Muscle of arm (tissue), 12 donors: ENCODE results near the gene NHLRC4. TPM values are rescaled to one million over a fixed set of nuclear protein-coding genes. Genes with fewer than 3 reads are reported as not detected.
"Not testable (repeated sequence)": the region's sequence is repeated elsewhere in the genome, so short reads cannot be mapped to it uniquely, and the experiment has no call there.

Experiments
- DNase-seq: peaks from one replicate; pipeline ENCODE4 v3.0.0-alpha.2; 2013
- polyA plus RNA-seq, 12 donors: library from polyadenylated mRNA; unstranded; fragments of 120-200 nt; gene quantifications; one replicate each; pipeline ENCODE4 v1.2.1, GENCODE V29; 2013; ENCODE audit not compliant: insufficient read length in 12 of 12

The NHLRC4 gene
- polyA plus RNA-seq, 12 donors = 0.62 to 1.3 (median 0.89) TPM; not detected in 2

- no peak for DNase-seq
Measured at GRCh38 chr16:595942-596735, 29.3 kb downstream of the NHLRC4 start.

GRCh38 chr16:596736-597060, 29.9 kb downstream of the NHLRC4 start:
- no peak for DNase-seq

GRCh38 chr16:597655-598054, 30.9 kb downstream of the NHLRC4 start:
- not testable (repeated sequence) for DNase-seq

DNA sequence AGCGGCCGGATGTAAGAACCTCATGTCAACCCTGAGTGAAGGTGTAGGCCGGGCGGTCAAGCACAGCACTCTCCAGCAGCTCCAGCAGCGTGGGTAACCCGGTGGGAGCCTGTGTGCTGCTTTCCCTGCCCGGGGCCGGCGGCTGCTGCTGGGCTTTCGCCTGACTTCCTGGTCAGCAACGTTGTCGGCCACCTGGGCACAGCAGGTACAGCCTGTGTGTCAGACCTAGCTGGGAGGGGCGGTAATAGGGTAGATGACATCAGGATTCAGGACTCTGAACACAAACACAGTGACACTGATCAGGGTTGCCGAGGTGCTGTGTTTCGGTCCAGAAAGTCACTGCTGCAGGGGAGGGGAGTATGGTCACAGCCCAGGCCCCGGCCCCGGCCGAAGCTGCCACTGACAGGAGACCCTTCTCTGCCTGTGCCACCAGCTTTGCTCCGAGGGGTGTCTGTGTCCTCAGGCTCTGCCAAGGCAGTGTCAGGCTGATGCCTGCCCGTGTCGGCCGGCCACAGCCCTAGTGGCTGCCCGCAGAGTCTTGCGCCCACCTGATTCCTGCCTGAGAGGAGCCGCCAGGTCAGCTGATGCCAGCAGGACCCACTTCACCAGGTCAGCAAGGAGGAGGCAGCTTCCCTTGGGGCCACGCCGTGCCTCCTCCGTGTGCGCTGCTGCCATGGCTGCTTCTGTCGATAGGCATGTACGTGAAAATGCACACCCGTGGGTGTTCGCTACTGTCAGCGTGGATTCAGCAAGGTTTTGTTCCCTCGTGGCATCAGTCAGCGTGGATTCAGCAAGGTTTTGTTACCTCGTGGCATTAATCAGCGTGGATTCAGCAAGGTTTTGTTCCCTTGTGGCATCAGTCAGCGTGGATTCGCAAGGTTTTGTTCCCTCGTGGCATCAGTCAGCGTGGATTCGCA, 32.3 kb downstream of the NHLRC4 start:
- DNase-seq = no peak

GRCh38 chr16:600781-601180, 34.0 kb downstream of the NHLRC4 start:
- no peak for DNase-seq

DNA sequence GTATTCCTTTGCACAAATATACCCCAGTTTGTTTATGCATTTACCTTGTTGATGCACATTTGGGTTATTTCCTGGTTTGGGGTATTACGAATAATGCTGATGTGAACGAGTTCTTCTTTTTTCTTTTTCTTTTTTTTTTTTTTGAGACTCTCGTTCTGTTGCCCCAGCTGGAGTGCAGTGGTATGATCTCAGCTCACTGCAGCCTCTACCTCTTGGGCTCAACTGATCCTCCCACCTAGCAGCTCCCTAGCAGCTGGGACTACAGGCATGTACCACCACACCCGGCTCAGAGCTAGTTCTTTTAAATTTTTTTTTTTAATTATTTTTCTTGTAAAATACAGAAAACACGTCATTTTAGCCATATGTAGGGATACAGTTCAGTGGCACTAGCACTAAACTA, 37.1 kb downstream of the NHLRC4 start:
- no peak for DNase-seq

DNA sequence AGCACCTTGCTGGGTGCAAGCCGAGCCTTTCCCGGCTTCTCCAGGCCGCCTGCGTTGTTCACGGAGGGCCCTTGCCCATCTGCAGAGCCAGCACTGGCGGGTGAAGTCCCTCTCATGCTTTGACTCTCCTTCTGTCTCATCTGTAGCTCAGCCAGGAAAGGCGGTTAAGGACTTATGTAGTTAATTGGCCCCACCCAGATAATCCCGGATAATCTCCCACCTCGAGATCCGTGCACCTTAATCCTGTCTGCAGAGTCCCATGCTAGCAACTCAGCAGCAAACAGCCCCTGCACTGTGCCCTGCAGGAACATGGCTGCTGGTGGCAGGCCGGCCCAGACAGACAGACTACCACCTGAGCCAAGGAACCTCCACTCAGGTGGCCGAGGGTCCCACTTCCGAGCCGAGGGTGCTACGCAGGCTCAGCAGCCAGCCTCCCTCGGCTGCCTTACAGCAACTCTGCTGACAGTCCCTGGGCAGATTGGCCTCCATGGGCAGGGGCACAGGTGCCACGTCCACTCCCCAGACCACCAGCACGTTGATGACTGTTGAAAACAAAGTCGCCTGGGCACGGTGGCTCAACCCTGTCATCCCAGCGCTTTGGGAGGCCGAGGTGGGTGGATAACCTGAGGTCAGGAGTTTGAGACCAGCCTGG, 40.0 kb downstream of the NHLRC4 start:
- no peak for DNase-seq

- no peak for DNase-seq
Measured at GRCh38 chr16:608019-608418, 41.2 kb downstream of the NHLRC4 start.

DNA sequence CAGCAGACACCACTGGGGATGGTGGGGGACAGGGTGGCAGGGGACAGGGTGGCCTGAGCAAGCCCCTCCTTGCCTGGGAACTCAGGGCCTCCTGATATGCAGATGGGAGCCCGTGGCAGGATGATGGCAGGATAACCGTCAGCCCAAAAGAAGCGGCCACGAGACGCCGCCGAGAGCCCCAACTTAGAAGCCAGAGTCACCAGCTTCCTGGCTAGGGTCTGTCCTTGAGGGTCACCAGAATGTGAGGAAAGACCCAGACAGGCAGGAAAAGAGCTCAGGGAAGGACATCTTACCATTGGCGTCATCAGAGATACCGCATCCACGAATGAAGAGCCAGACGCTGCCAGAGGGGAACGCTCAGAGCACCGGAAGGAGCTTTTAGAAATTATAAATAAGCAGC, 42.5 kb downstream of the NHLRC4 start:
- no peak for DNase-seq

DNA sequence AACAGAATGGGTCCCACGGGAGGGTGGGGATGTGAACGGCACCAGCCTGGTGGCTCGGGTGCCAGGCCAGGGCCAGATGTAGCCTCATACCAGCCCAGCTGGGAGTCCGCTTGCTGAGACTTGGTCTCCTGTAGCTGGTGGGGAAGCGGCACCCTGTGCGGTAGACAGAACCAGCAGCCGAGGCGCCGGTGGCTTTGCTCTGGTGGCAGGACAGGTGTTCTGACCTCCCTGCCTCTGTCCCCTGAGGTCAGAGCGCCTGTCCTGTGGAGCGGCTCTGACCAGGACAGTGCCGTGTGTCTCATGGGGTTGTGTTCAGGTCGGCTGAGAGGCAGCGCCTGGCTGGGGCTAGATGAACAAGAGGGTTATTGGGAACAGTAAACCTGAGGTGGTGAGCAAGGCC, 43.2 kb downstream of the NHLRC4 start:
- no peak for DNase-seq

DNA sequence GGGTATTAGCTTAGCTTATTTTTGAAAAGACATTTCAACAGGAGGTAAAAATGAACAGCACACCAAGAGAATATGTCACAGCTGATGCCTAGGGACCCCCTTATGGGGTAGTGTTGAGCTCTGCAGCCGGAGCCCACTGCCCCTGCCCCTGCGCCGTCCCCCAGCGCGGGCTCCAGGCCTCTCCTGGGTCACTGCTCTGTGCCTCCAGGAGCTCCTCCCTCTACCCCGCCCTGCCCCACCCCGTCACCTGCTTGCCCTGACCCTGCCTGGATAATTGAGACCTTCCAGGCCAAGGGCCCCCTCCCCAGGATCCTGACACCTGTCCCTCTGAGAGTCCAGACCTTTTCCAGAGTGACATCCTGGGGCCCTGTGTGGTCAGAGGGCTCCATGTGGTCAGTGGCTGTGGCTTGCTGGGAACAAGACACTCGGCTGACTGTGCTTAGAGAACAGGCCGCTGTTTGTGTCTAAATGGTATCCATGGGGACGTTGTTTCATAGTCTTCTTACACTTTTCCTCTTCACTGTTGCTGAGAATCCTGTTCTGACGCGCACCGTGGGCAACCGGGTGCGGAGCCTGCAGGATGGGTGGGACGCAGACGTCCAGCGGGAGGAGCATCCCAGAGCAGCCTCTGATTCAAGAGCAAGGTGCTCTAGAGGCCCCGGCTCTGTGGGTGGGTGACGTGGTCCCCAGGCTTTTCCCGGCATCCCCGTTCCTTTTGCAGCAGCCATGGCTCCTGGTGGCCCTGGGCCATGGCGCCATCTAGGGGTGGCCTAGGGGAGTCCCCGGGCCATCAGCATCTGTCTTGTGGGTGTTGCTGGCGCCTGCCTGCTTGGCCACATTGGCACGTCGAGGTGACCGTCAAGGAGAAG, 43.9 kb downstream of the NHLRC4 start:
- DNase-seq = no peak

DNA sequence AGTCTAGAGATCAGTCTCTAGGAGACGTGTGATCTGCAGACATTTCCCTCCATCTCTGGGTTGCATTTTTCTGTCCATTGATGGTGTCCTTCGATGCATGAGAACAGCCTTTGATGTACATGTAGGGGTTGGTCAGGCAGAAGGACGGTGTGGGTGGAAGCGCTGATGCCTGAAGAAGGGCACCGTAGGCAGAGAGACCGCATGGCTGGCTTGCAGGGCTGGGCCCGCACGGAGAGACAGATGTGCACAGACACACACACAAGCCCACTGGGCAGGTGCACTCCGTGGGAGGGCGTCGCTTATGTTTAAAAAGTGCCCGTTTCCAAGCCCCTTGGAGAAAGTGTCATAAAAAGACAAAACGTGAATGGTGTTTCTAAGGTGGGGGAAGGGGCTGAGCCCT, 48.3 kb downstream of the NHLRC4 start:
- no peak for DNase-seq

GRCh38 chr16:616733-617586, 50.2 kb downstream of the NHLRC4 start:
- no peak for DNase-seq

DNA sequence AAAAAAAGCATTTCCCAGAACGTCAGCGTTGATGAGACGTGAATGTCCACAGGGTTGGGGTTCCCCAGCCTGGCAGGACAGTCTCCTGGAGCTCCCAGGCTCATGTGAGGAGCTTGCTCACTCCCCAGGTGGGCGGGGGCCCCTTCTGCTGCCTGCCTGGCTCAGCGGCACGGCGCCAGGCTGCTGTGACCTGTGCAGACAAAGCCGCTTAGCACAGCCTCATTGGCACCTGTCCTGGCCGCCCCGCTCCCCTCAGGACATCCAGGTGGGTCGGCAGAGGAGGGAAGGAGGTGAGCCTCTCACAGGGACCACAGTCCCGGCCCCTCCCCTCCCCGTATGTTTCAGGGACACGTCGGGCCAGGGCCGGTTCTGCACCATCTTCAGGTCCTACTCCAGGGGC, 51.0 kb downstream of the NHLRC4 start:
- DNase-seq = no peak

Other genes starting within 250 kb of the NHLRC4 start
- gene AXIN1, start 214.3 kb upstream of the NHLRC4 start, polyA plus RNA-seq = 10 to 100 TPM in 7 of 12 donors, 1 to 10 TPM in 4, not detected in 1; 8.1 to 21.7 (median 10.7) TPM
- 10 to 100 TPM in 11 of 12 donors, not detected in 1; 31.5 to 51.3 (median 36.6) TPM for gene MRPL28, start 196.5 kb upstream of the NHLRC4 start, polyA plus RNA-seq
- gene PGAP6, start 185.0 kb upstream of the NHLRC4 start, polyA plus RNA-seq = 10 to 100 TPM in 11 of 12 donors, not detected in 1; 18.0 to 38.6 (median 23.1) TPM
- gene NME4, start 169.8 kb upstream of the NHLRC4 start, polyA plus RNA-seq = 100 to 1,000 TPM in 2 of 12 donors, 10 to 100 TPM in 9, not detected in 1; 50.6 to 158 (median 70.1) TPM
- gene DECR2, start 165.1 kb upstream of the NHLRC4 start, polyA plus RNA-seq = 10 to 100 TPM in 6 of 12 donors, 1 to 10 TPM in 5, not detected in 1; 7.7 to 26.3 (median 11.0) TPM
- gene RAB11FIP3, start 141.4 kb upstream of the NHLRC4 start, polyA plus RNA-seq = 10 to 100 TPM in 11 of 12 donors, not detected in 1; 20.7 to 47.1 (median 27.6) TPM
- gene CAPN15, start 39.3 kb upstream of the NHLRC4 start, polyA plus RNA-seq = 10 to 100 TPM in 11 of 12 donors, not detected in 1; 17.3 to 42.3 (median 23.1) TPM
- under 1 TPM in 6 of 12 donors, not detected in 6; 0.08 to 0.24 (median 0.13) TPM for gene PRR35, start 6.6 kb upstream of the NHLRC4 start, polyA plus RNA-seq
- gene PIGQ, start 3.0 kb downstream of the NHLRC4 start, polyA plus RNA-seq = 10 to 100 TPM in 11 of 12 donors, not detected in 1; 12.9 to 36.0 (median 17.9) TPM
- 10 to 100 TPM in 7 of 12 donors, 1 to 10 TPM in 4, not detected in 1; 8.8 to 25.9 (median 10.6) TPM for gene RAB40C, start 23.1 kb downstream of the NHLRC4 start, polyA plus RNA-seq
- 1 to 10 TPM in 1 of 12 donors, under 1 TPM in 9, not detected in 2; 0.14 to 2.1 (median 0.39) TPM for gene WFIKKN1, start 64.0 kb downstream of the NHLRC4 start, polyA plus RNA-seq
- 10 to 100 TPM in 11 of 12 donors, not detected in 1; 28.9 to 48.1 (median 35.5) TPM for gene METTL26, start 69.3 kb downstream of the NHLRC4 start, polyA plus RNA-seq
- gene MCRIP2, start 74.8 kb downstream of the NHLRC4 start, polyA plus RNA-seq = 10 to 100 TPM in 4 of 12 donors, 1 to 10 TPM in 7, not detected in 1; 6.6 to 35.0 (median 9.4) TPM
- 10 to 100 TPM in 11 of 12 donors, not detected in 1; 11.6 to 41.2 (median 15.9) TPM for gene WDR90, start 82.4 kb downstream of the NHLRC4 start, polyA plus RNA-seq
- 10 to 100 TPM in 11 of 12 donors, not detected in 1; 38.6 to 95.9 (median 45.4) TPM for gene RHOT2, start 101.1 kb downstream of the NHLRC4 start, polyA plus RNA-seq
- gene RHBDL1, start 108.7 kb downstream of the NHLRC4 start, polyA plus RNA-seq = 1 to 10 TPM in 8 of 12 donors, under 1 TPM in 2, not detected in 2; 0.69 to 2.6 (median 1.2) TPM
- 100 to 1,000 TPM in 2 of 12 donors, 10 to 100 TPM in 9, not detected in 1; 61.0 to 138 (median 85.7) TPM for gene STUB1, start 113.4 kb downstream of the NHLRC4 start, polyA plus RNA-seq
- gene JMJD8, start 117.3 kb downstream of the NHLRC4 start, polyA plus RNA-seq = 10 to 100 TPM in 11 of 12 donors, not detected in 1; 20.3 to 59.8 (median 28.4) TPM
- 1 to 10 TPM in 11 of 12 donors, not detected in 1; 5.0 to 9.0 (median 6.0) TPM for gene WDR24, start 123.4 kb downstream of the NHLRC4 start, polyA plus RNA-seq
- gene FBXL16, start 138.8 kb downstream of the NHLRC4 start, polyA plus RNA-seq = 1 to 10 TPM in 3 of 12 donors, under 1 TPM in 7, not detected in 2; 0.24 to 1.2 (median 0.52) TPM
- 10 to 100 TPM in 11 of 12 donors, not detected in 1; 15.2 to 43.8 (median 19.1) TPM for gene METRN, start 148.1 kb downstream of the NHLRC4 start, polyA plus RNA-seq
- 10 to 100 TPM in 5 of 12 donors, 1 to 10 TPM in 6, not detected in 1; 4.9 to 25.5 (median 9.9) TPM for gene ANTKMT, start 154.1 kb downstream of the NHLRC4 start, polyA plus RNA-seq
- 1 to 10 TPM in 3 of 12 donors, under 1 TPM in 7, not detected in 2; 0.58 to 1.5 (median 0.86) TPM for gene CCDC78, start 159.4 kb downstream of the NHLRC4 start, polyA plus RNA-seq
- 1 to 10 TPM in 9 of 12 donors, under 1 TPM in 1, not detected in 2; 0.99 to 2.9 (median 2.1) TPM for gene HAGHL, start 160.1 kb downstream of the NHLRC4 start, polyA plus RNA-seq
- 10 to 100 TPM in 10 of 12 donors, 1 to 10 TPM in 1, not detected in 1; 7.5 to 16.7 (median 15.7) TPM for gene CIAO3, start 174.0 kb downstream of the NHLRC4 start, polyA plus RNA-seq
- 10 to 100 TPM in 2 of 12 donors, 1 to 10 TPM in 3, under 1 TPM in 5, not detected in 2; 0.22 to 15.6 (median 0.91) TPM for gene MSLN, start 193.7 kb downstream of the NHLRC4 start, polyA plus RNA-seq
- 10 to 100 TPM in 2 of 12 donors, 1 to 10 TPM in 9, not detected in 1; 6.6 to 12.7 (median 8.6) TPM for gene RPUSD1, start 221.4 kb downstream of the NHLRC4 start, polyA plus RNA-seq
- gene CHTF18, start 221.6 kb downstream of the NHLRC4 start, polyA plus RNA-seq = 10 to 100 TPM in 10 of 12 donors, 1 to 10 TPM in 1, not detected in 1; 9.4 to 56.5 (median 13.5) TPM
- under 1 TPM in 1 of 12 donors, not detected in 11; 0.34 TPM for gene GNG13, start 233.7 kb downstream of the NHLRC4 start, polyA plus RNA-seq